Loucy (cell line): ENCODE data around the gene NRIP2.

Source experiments
- H2AFZ ChIP-seq: fragments of 200-600 bp; sonication (generic); 2 replicates; pipeline ENCODE4 v1.6.0; 2016; ENCODE audit warnings: antibody characterized with exemption, mild to moderate bottlenecking, low read length, moderate library complexity
- H3F3A ChIP-seq: fragments of 200-600 bp; 2 replicates; pipeline ENCODE4 v1.6.0; 2016; ENCODE audit warnings: antibody characterized with exemption, low read depth, mild to moderate bottlenecking
- H3K27me3 ChIP-seq: fragments of 200-600 bp; sonication (generic); 2 replicates; pipeline ENCODE4 v1.6.1; 2014; ENCODE audit warnings: low read length, mild to moderate bottlenecking; ENCODE audit not compliant: insufficient read depth, poor library complexity, severe bottlenecking
- H3K36me3 ChIP-seq: fragments of 200-600 bp; sonication (generic); 2 replicates; pipeline ENCODE4 v1.6.1; 2016; ENCODE audit warnings: low read length; ENCODE audit not compliant: insufficient read depth
- H3K4me1 ChIP-seq: fragments of 200-600 bp; sonication (generic); 2 replicates; pipeline ENCODE4 v1.5.1; 2014; ENCODE audit warnings: low read length, mild to moderate bottlenecking; ENCODE audit not compliant: insufficient read depth, poor library complexity, severe bottlenecking
- H3K4me2 ChIP-seq: fragments of 200-600 bp; sonication (generic); 2 replicates; pipeline ENCODE4 v1.6.0; 2014; ENCODE audit warnings: antibody characterized with exemption, low read length, low read depth, mild to moderate bottlenecking; ENCODE audit not compliant: poor library complexity, severe bottlenecking
- H3K4me3 ChIP-seq: fragments of 200-600 bp; sonication (generic); 2 replicates; pipeline ENCODE4 v1.5.1; 2014; ENCODE audit warnings: low read length, mild to moderate bottlenecking, mixed read lengths; ENCODE audit not compliant: poor library complexity, severe bottlenecking
- H3K79me2 ChIP-seq: fragments of 200-600 bp; sonication (generic); 2 replicates; pipeline ENCODE4 v1.6.1; 2014; ENCODE audit warnings: low read length; ENCODE audit not compliant: insufficient read depth
- H3K9ac ChIP-seq: fragments of 200-600 bp; sonication (generic); 2 replicates; pipeline ENCODE4 v1.6.0; 2014; ENCODE audit warnings: mild to moderate bottlenecking, low read depth, low read length, moderate library complexity; ENCODE audit not compliant: poor library complexity, severe bottlenecking
- H3K9me2 ChIP-seq: fragments of 200-600 bp; sonication (generic); replicated peaks from 2 replicates; pipeline ENCODE4 v1.6.1; 2016; ENCODE audit warnings: low read depth, low read length, mixed read lengths
- H3K9me3 ChIP-seq: fragments of 200-600 bp; sonication (generic); 2 replicates; pipeline ENCODE4 v1.6.1; 2014; ENCODE audit warnings: mild to moderate bottlenecking, antibody characterized with exemption, low read length, low read depth; ENCODE audit not compliant: insufficient read depth
- H4K20me1 ChIP-seq: fragments of 200-600 bp; sonication (generic); 2 replicates; pipeline ENCODE4 v1.6.0; 2014; ENCODE audit warnings: antibody characterized with exemption, low read length, mild to moderate bottlenecking; ENCODE audit not compliant: insufficient read depth, poor library complexity, severe bottlenecking
- EZH2phosphoT487 ChIP-seq: fragments of 200-600 bp; IDR thresholded peaks from 2 replicates; pipeline ENCODE4 v1.6.1; 2018; ENCODE audit warnings: antibody characterized with exemption, mild to moderate bottlenecking, moderate library complexity, borderline replicate concordance
- TF ChIP-seq, protein P1 (sequence below): fragments of 200-600 bp; sonication (generic); conservative IDR thresholded peaks from 2 replicates; pipeline ENCODE4 v1.5.1; 2014; ENCODE audit warnings: mild to moderate bottlenecking, antibody characterized with exemption, low read length

NRIP2 gene

DNA sequence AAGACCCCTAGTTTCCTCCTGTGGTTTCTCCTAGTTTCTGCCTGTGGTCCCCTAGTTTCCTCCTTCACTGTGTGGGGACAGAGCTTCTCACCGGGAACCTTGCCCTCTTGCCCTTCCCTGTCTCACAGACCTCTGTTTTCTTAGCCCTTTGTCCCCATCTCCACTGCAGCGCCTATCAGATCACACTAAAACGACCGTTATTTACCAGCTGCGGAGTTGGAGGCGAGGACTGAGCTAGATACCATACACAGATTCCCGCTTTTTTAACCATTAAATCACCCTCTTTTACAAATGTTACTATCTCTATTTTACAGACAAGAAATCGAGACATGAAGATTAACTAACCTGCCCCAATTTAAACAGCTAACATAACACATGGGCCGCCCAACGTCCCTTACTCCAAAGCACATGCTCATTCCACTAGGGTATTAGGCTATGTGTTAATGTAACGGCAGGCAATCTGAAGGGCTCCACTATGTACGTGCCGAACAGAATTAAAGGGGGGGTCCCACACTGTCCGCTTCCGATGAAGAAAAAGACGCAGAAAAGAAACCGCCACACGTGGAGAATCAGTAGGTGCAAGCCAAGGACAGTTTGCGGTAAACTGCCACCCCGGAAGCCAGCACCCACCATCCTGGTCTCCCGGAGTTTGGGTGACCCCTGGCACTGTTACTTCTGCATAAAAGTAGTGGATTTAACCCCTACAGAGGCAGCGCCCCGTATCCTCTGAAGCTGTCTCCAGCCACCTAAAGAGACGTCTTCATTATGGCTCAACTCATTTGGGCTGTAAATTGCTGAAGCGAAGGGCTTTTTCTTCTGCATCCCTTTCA, 41.9 kb downstream of the NRIP2 start:
- Histone ChIP-seq H2AFZ (no peak overlapping the region), H3K4me2 (peak overlapping the region; percentile 93), H3K79me2 (peaks cover 24% of the 10 kb centered on the region), H3K4me3 (no peak overlapping the region), H3K9ac (no peak overlapping the region), H3F3A (no peaks in the 10 kb centered on the region), H4K20me1 (peaks cover 21% of the 10 kb centered on the region), H3K9me3 (no peaks in the 10 kb centered on the region), H3K9me2 (no peaks in the 10 kb centered on the region), H3K4me1 (peaks cover 30% of the 10 kb centered on the region), H3K36me3 (0 out of 2 replicates have a peak, but pooled peaks cover 6% of the 10 kb centered on the region), H3K27me3 (no peaks in the 10 kb centered on the region)
- no peak for TF ChIP-seq EZH2phosphoT487
- TF ChIP-seq, protein P1, sequence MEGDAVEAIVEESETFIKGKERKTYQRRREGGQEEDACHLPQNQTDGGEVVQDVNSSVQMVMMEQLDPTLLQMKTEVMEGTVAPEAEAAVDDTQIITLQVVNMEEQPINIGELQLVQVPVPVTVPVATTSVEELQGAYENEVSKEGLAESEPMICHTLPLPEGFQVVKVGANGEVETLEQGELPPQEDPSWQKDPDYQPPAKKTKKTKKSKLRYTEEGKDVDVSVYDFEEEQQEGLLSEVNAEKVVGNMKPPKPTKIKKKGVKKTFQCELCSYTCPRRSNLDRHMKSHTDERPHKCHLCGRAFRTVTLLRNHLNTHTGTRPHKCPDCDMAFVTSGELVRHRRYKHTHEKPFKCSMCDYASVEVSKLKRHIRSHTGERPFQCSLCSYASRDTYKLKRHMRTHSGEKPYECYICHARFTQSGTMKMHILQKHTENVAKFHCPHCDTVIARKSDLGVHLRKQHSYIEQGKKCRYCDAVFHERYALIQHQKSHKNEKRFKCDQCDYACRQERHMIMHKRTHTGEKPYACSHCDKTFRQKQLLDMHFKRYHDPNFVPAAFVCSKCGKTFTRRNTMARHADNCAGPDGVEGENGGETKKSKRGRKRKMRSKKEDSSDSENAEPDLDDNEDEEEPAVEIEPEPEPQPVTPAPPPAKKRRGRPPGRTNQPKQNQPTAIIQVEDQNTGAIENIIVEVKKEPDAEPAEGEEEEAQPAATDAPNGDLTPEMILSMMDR, result no peak

DNA sequence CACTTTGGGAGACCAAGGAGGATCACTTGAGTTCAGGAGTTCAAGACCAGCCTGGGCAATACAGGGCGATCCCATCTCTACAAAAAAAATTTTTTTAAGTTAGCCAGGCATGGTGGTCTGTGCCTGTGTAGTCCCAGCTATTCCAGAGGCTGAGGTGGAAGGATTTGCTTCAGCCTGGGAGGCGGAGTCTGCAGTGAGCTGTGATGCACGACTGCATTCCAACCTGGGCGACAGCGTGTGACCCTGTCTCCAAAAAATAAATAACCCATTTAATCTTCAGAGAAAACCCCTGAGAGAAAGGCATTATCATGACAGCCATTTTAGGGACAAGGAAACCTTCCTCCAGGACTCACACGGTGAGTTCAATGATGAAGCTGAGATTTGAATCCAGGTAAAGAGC, 43.7 kb downstream of the NRIP2 start:
- Histone ChIP-seq H3K4me3 (no peak overlapping the region), H3K9me3 (no peaks in the 10 kb centered on the region), H3K9me2 (no peaks in the 10 kb centered on the region)

DNA sequence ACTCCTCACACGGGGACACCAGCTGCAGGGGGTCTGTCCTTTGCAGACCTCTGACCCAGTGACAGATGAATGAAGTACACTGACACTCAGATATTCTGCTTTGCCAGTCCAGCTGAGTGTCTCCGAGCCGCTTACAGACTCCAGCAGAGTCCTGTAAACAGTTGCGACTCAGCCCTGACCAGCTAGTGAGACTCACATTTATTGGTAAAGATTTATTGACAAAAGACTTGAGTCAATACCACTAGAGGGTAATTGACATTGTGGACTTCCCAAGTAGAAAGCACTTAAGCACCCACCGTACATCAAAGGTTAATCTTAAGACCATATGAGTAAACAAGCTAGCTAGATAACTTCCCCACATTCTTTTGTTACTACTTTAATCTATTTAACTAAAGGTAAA, 49.8 kb downstream of the NRIP2 start:
- Histone ChIP-seq H3K9me3 (no peaks in the 10 kb centered on the region), H3K9me2 (no peaks in the 10 kb centered on the region), H2AFZ (no peak overlapping the region), H3F3A (no peaks in the 10 kb centered on the region), H4K20me1 (no peaks in the 10 kb centered on the region), H3K27me3 (no peaks in the 10 kb centered on the region), H3K4me2 (no peak overlapping the region), H3K79me2 (no peaks in the 10 kb centered on the region), H3K4me3 (no peak overlapping the region), H3K36me3 (no peaks in the 10 kb centered on the region), H3K4me1 (no peaks in the 10 kb centered on the region), H3K9ac (no peak overlapping the region)
- no peak for TF ChIP-seq EZH2phosphoT487
- TF ChIP-seq, protein P1, result no peak

More for the DNA sequence above, 43.7 kb downstream of the NRIP2 start:
- Histone ChIP-seq H3K27me3 (no peaks in the 10 kb centered on the region), H3K79me2 (peaks cover 6% of the 10 kb centered on the region), H4K20me1 (peaks cover 3% of the 10 kb centered on the region), H3K4me2 (no peak overlapping the region), H3K9ac (no peak overlapping the region), H3K4me1 (peaks cover 14% of the 10 kb centered on the region), H3F3A (no peaks in the 10 kb centered on the region), H2AFZ (no peak overlapping the region), H3K36me3 (no peaks in the 10 kb centered on the region)
- TF ChIP-seq, protein P1, result no peak
- TF ChIP-seq EZH2phosphoT487, result no peak
